ENCODE results near the gene MXRA8.

MXRA8 gene

DNA sequence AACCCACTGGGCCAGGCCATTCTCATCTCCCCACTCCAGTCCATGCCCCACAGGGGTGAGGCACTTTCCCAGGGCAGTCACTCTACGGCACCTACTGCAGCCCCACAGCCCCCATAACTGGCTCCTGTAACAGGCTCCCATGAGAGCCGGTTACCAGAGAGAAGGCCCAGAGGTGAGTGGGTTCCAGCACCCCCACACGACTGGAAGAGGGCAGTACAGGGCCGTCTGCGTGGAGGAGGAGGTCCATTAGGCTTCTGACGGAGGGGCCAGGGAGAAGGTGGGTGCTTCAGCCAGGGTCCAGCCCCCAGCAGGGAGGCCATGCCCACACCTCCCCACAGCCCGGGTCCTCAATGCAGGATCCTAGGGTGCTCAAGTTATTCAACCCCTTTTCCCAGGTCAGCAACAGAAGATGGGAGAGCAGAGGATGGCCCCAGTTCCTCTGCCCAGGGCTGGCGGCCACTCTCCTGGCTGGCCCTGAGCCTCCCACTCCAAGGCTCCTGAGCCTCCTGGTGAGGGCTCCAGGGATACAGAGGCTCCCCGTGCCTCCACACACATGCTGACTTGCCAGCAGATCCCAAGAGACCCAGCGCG is 52.2 kb downstream of the MXRA8 start:
- DNase-seq: no peak

- DNase-seq: peak in 1 of 2 donors; percentile 20
Measured at GRCh38 chr1:1305300-1306069, 52.9 kb downstream of the MXRA8 start.

- DNase-seq: peak; percentile 92 to 95
Measured at GRCh38 chr1:1304331-1305299, 53.7 kb downstream of the MXRA8 start.

DNA sequence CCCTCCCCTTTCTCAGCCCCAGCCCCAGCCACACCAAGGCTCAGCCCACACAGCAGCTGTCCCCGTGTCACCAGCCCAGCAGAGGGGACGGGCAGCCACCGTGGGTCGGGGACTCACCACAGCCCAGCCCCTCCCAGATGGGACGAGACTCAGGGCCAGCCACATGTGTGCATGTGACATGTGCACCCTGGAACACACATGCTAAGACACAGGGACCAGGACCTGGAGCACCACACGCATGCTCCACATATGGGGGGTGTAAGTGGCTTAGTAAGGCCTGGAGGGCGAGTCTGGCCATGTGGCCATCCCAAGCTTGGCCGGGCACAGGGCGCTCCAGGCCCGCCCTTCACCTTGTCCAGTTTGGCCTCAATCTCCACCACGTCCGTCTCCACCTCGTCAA is 54.6 kb downstream of the MXRA8 start:
- no peak for DNase-seq

DNA sequence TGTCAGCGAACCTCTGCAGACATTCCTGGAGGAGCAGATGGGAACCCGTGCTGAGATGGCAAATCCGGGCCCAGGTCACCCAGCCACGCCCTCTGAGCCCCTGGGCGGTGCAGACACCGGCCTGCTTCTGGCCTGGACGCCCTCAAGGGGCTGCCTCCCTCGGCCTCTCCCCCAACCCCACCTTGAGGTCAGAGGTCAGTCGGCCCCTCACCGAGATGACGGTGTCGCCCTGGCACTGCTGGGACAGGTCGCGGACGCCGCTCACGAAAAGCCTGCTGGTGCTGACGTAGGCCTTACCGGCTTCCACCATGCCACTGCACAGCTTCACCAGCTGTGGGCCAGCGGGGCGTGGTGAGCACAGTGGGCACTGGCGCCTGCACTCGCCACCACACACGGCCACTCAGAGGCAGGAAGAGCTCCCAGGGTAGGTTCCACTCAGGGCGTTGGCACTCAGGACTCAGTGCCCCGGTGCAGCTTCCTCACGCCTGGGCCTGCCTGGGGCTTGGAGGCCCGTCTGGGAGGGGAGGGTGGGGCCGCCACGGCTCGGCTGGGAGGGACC is 55.3 kb downstream of the MXRA8 start:
- no peak for DNase-seq

All from hippocampal formation (tissue), 2 donors.